ENCODE data around the gene NUP58.

Gene NUP58

DNA sequence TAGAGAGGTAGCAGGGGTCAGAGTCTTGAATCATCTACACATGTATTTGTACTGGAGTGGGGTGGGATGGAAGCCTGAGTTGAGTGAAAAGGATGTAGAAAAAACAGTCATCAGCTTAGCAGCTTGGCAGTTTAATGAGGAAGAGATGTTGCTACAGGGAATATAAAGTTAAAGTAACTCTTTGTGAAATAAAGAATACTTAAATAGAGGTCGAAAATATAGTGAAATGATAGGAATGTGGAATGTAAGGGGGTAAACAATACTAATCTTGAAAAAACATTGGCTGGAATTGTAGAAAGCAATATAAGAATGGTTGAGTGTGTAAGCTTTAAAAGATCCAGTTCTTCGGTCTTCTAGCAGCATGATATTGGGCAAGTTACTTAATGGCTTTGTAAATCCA, 22.7 kb downstream of the NUP58 start:
- TF ChIP-seq CTCF (IDR thresholded peaks at IDR 0.05; ENCODE audit: control insufficient read depth, insufficient read depth, low read depth, low read length, missing control alignments): no peak
- DNase-seq (ENCODE audit: low read depth): no peak
- H3K4me3 ChIP-seq (ENCODE audit: control insufficient read depth, low read depth, low read length): no peak overlapping the region

GRCh38 chr13:25329706-25330105, 28.3 kb downstream of the NUP58 start:
- no peak for DNase-seq (ENCODE audit: low read depth)
- no peak overlapping the region for H3K4me3 ChIP-seq (ENCODE audit: control insufficient read depth, low read depth, low read length)
- TF ChIP-seq CTCF (IDR thresholded peaks at IDR 0.05; ENCODE audit: control insufficient read depth, insufficient read depth, low read depth, low read length, missing control alignments): no peak

DNA sequence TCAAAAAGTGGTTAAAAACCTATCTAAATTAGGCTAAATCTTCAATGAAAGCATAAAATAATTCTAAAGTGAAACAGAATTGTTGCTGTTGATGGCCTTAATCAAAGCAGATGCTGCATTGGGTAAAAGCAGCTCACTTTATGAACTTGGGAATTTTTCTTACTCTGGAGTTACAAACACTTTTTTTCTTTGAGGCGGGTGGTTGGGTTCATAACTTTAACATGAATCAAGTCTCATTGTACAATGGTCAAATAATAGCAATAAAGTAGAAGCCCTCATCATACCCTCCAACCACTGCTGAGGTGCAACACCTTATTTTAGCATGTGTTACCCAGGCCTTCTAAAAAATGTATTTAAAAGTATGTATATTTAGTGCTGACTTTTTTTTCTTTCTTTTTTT, 29.1 kb downstream of the NUP58 start:
- no peak for TF ChIP-seq CTCF (IDR thresholded peaks at IDR 0.05; ENCODE audit: control insufficient read depth, insufficient read depth, low read depth, low read length, missing control alignments)
- peak; percentile 14 for DNase-seq (ENCODE audit: low read depth)

DNA sequence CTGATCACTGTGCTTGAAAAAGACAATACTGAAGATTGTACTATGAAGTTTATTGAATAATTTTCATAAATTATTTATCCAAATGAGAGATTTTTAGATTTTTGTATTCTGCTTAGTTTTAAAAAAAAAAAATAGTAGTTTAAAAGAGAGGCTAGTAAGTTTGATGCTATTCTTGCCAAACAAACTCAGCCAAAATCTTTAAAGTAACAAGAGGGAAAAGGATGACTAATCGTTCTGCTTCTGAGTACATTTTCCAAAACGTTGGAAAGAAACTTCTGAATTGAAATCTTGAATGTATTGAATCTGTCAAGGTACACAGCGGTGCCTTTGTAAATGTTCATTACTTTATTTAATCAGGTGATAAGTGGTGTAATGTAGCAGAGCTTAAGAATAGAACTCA, 34.4 kb downstream of the NUP58 start:
- no peak for DNase-seq (ENCODE audit: low read depth)
- no peak for TF ChIP-seq CTCF (IDR thresholded peaks at IDR 0.05; ENCODE audit: control insufficient read depth, insufficient read depth, low read depth, low read length, missing control alignments)

More for the DNA sequence above, 29.1 kb downstream of the NUP58 start:
- H3K4me3 ChIP-seq (ENCODE audit: control insufficient read depth, low read depth, low read length): no peak overlapping the region

GRCh38 chr13:25345576-25345975, 44.2 kb downstream of the NUP58 start:
- no peak for DNase-seq (ENCODE audit: low read depth)
- TF ChIP-seq CTCF (IDR thresholded peaks at IDR 0.05; ENCODE audit: control insufficient read depth, insufficient read depth, low read depth, low read length, missing control alignments): no peak
- H3K4me3 ChIP-seq (ENCODE audit: control insufficient read depth, low read depth, low read length): no peak overlapping the region

More for the DNA sequence above, 34.4 kb downstream of the NUP58 start:
- H3K4me3 ChIP-seq (ENCODE audit: control insufficient read depth, low read depth, low read length): no peak overlapping the region

DNA sequence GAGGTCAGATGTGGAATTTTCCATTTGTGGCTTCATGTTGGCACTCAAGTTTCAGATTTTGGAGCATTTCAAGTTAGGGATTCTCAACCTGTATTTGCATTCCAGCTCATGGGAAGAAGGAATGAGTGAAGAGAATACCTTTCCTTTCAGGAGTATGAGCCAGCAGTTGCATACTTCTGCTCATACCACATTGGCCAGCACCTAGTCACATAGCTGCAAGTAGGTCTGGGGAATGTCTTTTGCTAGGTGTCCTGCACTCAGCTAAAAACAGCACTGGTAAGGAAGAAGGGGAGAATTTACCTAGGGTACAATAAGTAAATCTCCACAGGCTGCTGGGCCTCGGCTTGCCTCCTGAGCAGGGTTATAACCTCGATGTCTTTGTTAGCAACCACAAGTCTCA, 45.7 kb downstream of the NUP58 start:
- no peak overlapping the region for H3K4me3 ChIP-seq (ENCODE audit: control insufficient read depth, low read depth, low read length)
- TF ChIP-seq CTCF (IDR thresholded peaks at IDR 0.05; ENCODE audit: control insufficient read depth, insufficient read depth, low read depth, low read length, missing control alignments): no peak
- no peak for DNase-seq (ENCODE audit: low read depth)

DNA sequence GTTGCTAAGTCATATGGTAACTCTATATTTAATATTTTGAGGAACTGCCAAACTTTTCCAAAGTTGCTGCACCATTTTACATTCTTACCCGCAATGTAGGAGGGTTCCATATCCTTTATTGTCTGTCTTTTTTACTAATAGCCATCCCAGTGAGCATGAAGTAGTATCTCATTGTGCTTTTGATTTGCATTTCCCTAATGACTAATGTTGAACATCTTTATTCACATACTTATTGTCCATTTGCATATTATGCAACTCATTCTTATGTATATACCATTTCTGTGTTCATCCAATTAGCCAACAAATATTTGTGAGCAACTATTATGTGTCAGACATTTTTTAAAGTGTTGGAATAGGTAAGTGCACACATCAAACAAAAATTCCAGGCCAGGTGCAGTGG, 50.0 kb downstream of the NUP58 start:
- TF ChIP-seq CTCF (IDR thresholded peaks at IDR 0.05; ENCODE audit: control insufficient read depth, insufficient read depth, low read depth, low read length, missing control alignments): no peak
- DNase-seq (ENCODE audit: low read depth): no peak
- H3K4me3 ChIP-seq (ENCODE audit: control insufficient read depth, low read depth, low read length): no peak overlapping the region
